Endothelial cell (in vitro differentiated cells): ENCODE results near the gene ACAD10. TPM values are rescaled to one million over a fixed set of nuclear protein-coding genes. Genes with fewer than 3 reads are reported as not detected.

Experiments
- DNase-seq: peaks from one replicate; pipeline ENCODE4 v3.0.0; 2021; ENCODE audit warnings: low spot score
- H3K27ac Mint-ChIP-seq: one replicate; pipeline ENCODE4 v1.8.0; 2021; ENCODE audit warnings: mixed read lengths, inconsistent platforms; ENCODE audit not compliant: unreplicated experiment
- H3K27me3 Mint-ChIP-seq: one replicate; pipeline ENCODE4 v1.8.0; 2021; ENCODE audit warnings: mild to moderate bottlenecking, moderate library complexity, mixed read lengths, inconsistent platforms; ENCODE audit not compliant: unreplicated experiment
- H3K36me3 Mint-ChIP-seq: one replicate; pipeline ENCODE4 v1.8.0; 2021; ENCODE audit warnings: mild to moderate bottlenecking, low read depth, mixed read lengths, inconsistent platforms; ENCODE audit not compliant: unreplicated experiment
- H3K4me1 Mint-ChIP-seq: one replicate; pipeline ENCODE4 v1.8.0; 2021; ENCODE audit warnings: mild to moderate bottlenecking, mixed read lengths, inconsistent platforms; ENCODE audit not compliant: unreplicated experiment
- H3K4me3 Mint-ChIP-seq: one replicate; pipeline ENCODE4 v1.8.0; 2021; ENCODE audit warnings: mild to moderate bottlenecking, mixed read lengths, inconsistent platforms; ENCODE audit not compliant: unreplicated experiment
- H3K9me3 Mint-ChIP-seq: one replicate; pipeline ENCODE4 v1.8.0; 2021; ENCODE audit warnings: mixed read lengths, inconsistent platforms; ENCODE audit not compliant: unreplicated experiment
- microRNA-seq: library from miRNA; unstranded; fragments of <30 nt; microRNA quantifications from one replicate; pipeline ENCODE4, GENCODE V29; 2020; ENCODE audit not compliant: unreplicated experiment
- total RNA-seq: library from RNA; stranded (reverse); fragmentation: NEBNext Ultra II Directional; extraction: Animal tissue kit (Norgen Biotek cat#: 25700); gene quantifications from one replicate; pipeline ENCODE4 v1.2.1, GENCODE V29; 2021; ENCODE audit not compliant: unreplicated experiment
- TF ChIP-seq, protein P1 (sequence below): fragments of 200-600 bp; sonication (generic); IDR thresholded peaks from one replicate; pipeline ENCODE4 v1.5.0; 2021; ENCODE audit warnings: antibody characterized with exemption; ENCODE audit not compliant: unreplicated experiment

Gene ACAD10
- total RNA-seq, 1 donor from 2014 or later, result 26.8 TPM

DNA sequence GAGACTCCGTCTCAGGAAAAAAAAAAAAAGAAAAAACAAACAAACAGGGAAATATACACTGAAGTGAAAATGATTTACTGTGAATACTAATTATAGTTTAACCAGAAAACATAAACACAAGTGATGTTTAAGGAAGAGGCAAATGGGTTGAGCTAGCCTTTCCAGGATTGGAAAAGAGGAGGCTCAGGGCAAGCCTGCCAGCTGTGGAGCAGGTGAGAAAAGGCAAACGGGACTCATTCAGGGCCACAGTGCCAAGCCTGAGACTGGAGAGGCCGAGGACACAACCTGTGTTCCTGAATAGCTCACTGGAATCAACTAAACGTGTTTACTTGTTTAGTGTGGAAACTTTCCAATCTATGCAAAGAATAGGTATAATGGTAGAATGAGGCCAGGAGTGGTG lies 120.5 kb downstream of the ACAD10 start:
- Mint-ChIP-seq H3K27me3 (peaks cover 3% of the 10 kb centered on the region), H3K27ac (no peak overlapping the region), H3K4me3 (no peak overlapping the region), H3K9me3 (no peaks in the 10 kb centered on the region), H3K36me3 (peaks cover 13% of the 10 kb centered on the region), H3K4me1 (no peaks in the 10 kb centered on the region)
- TF ChIP-seq, protein P1, sequence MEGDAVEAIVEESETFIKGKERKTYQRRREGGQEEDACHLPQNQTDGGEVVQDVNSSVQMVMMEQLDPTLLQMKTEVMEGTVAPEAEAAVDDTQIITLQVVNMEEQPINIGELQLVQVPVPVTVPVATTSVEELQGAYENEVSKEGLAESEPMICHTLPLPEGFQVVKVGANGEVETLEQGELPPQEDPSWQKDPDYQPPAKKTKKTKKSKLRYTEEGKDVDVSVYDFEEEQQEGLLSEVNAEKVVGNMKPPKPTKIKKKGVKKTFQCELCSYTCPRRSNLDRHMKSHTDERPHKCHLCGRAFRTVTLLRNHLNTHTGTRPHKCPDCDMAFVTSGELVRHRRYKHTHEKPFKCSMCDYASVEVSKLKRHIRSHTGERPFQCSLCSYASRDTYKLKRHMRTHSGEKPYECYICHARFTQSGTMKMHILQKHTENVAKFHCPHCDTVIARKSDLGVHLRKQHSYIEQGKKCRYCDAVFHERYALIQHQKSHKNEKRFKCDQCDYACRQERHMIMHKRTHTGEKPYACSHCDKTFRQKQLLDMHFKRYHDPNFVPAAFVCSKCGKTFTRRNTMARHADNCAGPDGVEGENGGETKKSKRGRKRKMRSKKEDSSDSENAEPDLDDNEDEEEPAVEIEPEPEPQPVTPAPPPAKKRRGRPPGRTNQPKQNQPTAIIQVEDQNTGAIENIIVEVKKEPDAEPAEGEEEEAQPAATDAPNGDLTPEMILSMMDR, result no peak
- DNase-seq, result no peak

Small RNAs within 50 kb of the gene (microRNA-seq; reads per million reads assigned to microRNA genes)
- 1.2 reads per million, percentile 17 among the genes with 10 or more reads in this experiment for gene MIR6761

Other genes starting within 250 kb of the ACAD10 start
- gene ATXN2, start 86.7 kb upstream of the ACAD10 start, total RNA-seq, result 69.4 TPM
- 22.0 TPM for gene BRAP, start 97 bp upstream of the ACAD10 start, total RNA-seq
- gene ALDH2, start 80.9 kb downstream of the ACAD10 start, total RNA-seq, result 98.5 TPM
- 48.8 TPM for gene MAPKAPK5, start 156.2 kb downstream of the ACAD10 start, total RNA-seq